Rectal smooth muscle tissue (tissue), 1 donor: Measurements from ENCODE around the gene NCOA1.

Experiments
- H3K27ac ChIP-seq: one replicate; pipeline ENCODE4 v1.7.0; 2013; ENCODE audit warnings: low read depth, low read length, inconsistent platforms
- H3K27me3 ChIP-seq: one replicate; pipeline ENCODE4 v1.7.0; 2013; ENCODE audit warnings: low read length; ENCODE audit not compliant: control insufficient read depth, insufficient read depth
- H3K36me3 ChIP-seq: one replicate; pipeline ENCODE4 v1.7.0; 2013; ENCODE audit warnings: low read length; ENCODE audit not compliant: control insufficient read depth, insufficient read depth
- H3K4me1 ChIP-seq: one replicate; pipeline ENCODE4 v1.7.0; 2013; ENCODE audit warnings: low read length; ENCODE audit not compliant: control insufficient read depth, insufficient read depth
- H3K4me3 ChIP-seq: one replicate; pipeline ENCODE4 v1.7.0; 2013; ENCODE audit warnings: low read length
- H3K9ac ChIP-seq: one replicate; pipeline ENCODE4 v1.7.0; 2013; ENCODE audit warnings: low read length

Gene NCOA1

DNA sequence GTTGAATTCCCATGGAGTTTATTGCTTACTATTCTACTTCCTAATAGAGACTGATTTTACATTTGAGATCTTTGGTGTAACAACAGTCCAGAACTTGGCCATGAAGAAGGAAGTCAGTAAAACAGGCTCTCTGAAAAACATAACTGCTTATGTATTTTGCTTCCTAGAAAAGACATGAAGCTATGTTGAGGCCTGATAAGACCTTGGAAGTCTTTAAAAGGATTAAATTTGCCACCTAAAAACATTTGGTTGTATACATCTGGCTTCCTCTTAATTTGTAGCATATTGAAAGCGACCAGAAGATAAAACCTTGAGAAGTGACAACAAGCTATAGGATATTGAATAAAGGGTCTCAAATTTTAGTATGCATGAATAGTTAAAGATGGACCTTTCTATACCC, 265.7 kb downstream of the NCOA1 start:
- H3K4me1 ChIP-seq, result no peaks in the 10 kb centered on the region
- peaks cover 17% of the 10 kb centered on the region for H3K36me3 ChIP-seq
- H3K27me3 ChIP-seq, result no peaks in the 10 kb centered on the region
- no peak overlapping the region for H3K4me3 ChIP-seq
- no peak overlapping the region for H3K27ac ChIP-seq
- H3K9ac ChIP-seq, result no peak overlapping the region

DNA sequence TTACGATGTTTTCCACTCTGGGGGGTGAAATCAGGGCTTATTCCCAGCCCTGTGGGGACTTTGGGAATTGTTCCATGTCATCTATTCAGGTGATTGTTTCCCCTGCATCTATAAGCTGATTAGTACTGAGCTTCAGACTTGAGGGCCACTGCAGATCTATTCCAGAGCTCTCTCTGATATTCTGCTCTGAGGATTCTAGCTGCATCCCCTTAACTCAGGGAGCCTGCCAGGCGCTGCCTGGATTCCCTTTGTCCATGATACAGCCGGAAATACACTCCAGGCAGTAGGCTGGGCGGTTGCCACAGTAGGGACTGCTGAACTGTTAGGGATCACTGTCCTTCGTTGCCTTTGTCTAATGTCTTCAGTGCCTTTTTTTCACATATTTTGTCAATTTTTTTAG, 270.8 kb downstream of the NCOA1 start:
- no peak overlapping the region for H3K4me3 ChIP-seq
- no peak overlapping the region for H3K9ac ChIP-seq
- H3K27me3 ChIP-seq, result no peaks in the 10 kb centered on the region
- peaks cover 20% of the 10 kb centered on the region for H3K36me3 ChIP-seq
- H3K4me1 ChIP-seq, result no peaks in the 10 kb centered on the region
- H3K27ac ChIP-seq, result no peak overlapping the region

DNA sequence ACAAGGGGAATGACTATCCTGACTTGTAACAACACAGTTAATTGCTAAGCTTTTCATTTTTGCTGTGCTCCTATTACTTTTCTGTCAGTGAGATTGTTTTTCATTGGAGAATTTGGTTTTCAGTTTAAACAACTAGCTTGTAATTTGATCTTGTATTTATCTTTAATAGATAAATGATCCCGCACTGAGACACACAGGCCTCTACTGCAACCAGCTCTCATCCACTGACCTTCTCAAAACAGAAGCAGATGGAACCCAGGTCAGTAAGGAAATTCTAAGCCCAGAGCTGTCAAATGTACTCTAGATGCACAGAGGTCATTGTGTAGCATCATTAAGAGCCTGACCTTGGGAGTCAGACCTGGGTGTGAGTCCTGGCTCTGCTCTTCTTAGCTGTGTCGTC, 271.5 kb downstream of the NCOA1 start:
- Histone ChIP-seq H3K27me3 (no peaks in the 10 kb centered on the region), H3K27ac (no peak overlapping the region), H3K4me3 (no peak overlapping the region), H3K36me3 (peaks cover 17% of the 10 kb centered on the region), H3K9ac (no peak overlapping the region), H3K4me1 (no peaks in the 10 kb centered on the region)

DNA sequence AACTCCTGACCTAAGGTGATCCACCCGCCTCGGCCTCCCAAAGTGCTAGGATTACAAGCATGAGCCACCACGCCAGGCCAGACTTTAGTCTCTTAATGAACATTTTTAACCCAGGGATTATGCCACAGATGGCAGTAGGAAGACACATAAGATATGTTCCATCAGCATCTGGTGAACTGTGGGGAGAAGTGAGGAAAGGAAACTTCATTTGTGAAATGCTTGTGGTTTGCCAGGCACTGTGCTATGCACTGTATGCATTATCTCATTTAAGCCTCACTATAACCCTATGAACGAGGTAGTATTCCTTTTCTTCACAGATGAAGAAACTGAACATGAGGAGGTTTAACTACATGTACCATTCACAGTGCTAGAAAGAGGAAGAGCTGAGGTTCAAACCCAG, 272.8 kb downstream of the NCOA1 start:
- H3K36me3 ChIP-seq, result peaks cover 16% of the 10 kb centered on the region
- H3K27me3 ChIP-seq, result no peaks in the 10 kb centered on the region
- H3K9ac ChIP-seq, result no peak overlapping the region
- H3K27ac ChIP-seq, result no peak overlapping the region
- H3K4me3 ChIP-seq, result no peak overlapping the region
- no peaks in the 10 kb centered on the region for H3K4me1 ChIP-seq

DNA sequence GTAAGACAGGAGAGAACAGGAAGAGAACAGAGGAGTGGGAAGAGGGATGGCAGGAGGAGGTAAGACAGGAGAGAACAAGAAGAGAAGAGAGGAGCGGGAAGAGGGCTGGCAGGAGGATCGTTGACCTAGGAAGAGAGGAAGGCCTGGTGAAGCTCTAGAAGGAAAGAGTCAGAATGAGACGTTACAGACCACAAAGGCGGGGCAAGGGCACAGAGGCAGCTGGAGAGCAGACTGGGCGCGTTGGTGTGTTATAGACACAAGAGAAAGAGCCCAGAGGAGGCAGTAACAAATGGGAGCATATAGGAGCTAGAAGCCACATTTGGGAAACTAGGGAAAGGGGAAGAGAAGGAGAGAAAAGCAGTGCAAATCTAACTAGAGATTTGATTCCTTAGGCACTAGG, 275.6 kb downstream of the NCOA1 start:
- Histone ChIP-seq H3K36me3 (peaks cover 16% of the 10 kb centered on the region), H3K4me3 (no peak overlapping the region), H3K27me3 (no peaks in the 10 kb centered on the region), H3K4me1 (no peaks in the 10 kb centered on the region), H3K27ac (no peak overlapping the region), H3K9ac (no peak overlapping the region)

DNA sequence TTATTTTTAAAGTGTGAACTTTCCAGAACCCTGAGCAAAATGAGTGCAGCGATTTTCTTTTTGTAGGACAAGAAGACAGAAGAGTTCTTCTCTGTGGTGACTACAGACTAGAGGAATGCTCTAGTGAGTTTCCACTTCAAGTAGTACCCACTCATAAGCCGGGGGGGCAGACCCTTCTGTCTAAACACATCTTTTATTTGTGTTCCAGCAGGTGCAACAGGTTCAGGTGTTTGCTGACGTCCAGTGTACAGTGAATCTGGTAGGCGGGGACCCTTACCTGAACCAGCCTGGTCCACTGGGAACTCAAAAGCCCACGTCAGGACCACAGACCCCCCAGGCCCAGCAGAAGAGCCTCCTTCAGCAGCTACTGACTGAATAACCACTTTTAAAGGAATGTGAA, 277.0 kb downstream of the NCOA1 start:
- peaks cover 9% of the 10 kb centered on the region for H3K36me3 ChIP-seq
- no peak overlapping the region for H3K27ac ChIP-seq
- H3K4me3 ChIP-seq, result no peak overlapping the region
- H3K27me3 ChIP-seq, result no peaks in the 10 kb centered on the region
- H3K4me1 ChIP-seq, result no peaks in the 10 kb centered on the region
- no peak overlapping the region for H3K9ac ChIP-seq

DNA sequence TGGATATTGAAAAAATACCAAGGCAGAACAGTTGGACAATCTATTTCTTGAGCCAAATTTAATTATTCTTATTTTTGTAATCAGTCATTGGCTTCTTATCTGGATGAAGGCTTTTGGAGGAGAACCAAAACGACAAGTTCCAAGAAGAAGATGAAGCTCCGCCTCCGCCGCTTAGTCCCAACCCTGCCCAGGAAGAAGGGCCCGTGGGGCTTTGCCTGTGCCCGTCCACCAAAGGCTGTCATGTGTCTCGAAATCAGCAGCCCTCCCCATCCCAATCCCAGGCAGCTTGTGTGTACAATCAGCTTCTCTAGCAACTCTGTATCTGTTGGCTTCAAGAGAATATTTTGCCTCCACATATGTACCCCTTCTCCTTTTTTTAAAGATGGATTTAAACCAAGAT, 277.5 kb downstream of the NCOA1 start:
- H3K27ac ChIP-seq, result no peak overlapping the region
- H3K27me3 ChIP-seq, result no peaks in the 10 kb centered on the region
- peaks cover 9% of the 10 kb centered on the region for H3K36me3 ChIP-seq
- no peak overlapping the region for H3K4me3 ChIP-seq
- H3K9ac ChIP-seq, result no peak overlapping the region
- no peaks in the 10 kb centered on the region for H3K4me1 ChIP-seq

DNA sequence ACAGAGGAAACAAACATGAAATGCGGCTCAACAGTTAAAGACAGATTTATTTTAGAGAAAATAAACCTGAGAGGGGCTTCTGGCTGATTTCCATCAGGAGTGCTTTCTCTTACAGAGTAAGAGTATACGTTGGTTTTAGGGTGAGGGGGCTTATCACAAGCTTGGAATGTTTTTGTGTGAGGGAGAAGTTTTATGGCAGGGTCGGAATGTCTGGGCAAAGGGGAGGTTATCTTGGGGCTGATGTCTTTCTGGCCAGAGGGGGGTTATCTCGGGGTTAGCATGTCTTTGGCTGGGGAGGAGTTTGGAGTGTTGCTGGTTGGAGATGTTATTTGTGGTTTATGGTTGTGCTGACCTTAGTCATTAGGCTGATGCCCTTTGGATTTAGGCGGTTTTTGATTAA, 280.0 kb downstream of the NCOA1 start:
- H3K4me1 ChIP-seq, result no peaks in the 10 kb centered on the region

DNA sequence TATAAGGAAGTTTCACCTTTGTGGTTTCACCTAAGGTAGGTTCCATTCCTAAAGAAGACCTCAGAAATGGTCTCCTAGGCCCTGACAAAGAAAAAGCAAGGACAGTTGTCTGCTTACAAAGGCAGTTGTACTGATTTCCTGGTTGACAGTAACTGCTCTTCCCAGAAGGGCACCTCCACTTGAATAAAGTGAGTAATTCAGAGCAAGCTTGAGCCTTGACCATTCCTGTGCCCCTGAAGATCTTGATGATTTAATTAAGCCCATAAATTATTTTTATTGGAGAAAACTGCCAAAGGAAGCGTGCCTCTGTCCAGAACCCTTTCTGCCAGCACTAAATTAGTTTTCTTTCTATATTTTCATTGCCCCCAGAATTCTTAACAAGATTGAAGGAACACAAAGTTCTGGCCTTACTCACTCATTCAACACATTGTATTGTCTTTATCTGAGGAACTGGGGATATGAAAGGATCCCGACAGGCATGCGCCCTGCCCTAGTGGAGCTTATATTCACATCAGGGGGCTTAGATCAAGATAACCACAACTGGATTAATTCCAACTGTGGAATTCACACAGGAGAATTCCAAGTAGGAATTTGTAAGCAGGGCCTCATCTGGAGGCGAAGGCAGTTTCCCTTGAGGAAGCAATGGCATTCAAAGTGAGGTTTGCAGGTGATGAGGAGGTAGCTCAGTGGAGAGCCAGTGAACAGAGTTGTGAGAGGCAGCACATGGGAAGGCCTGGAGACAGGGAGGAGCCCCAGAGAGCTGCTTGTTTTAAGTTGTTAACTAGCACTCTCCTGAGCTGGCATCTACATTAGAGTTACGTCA, 280.9 kb downstream of the NCOA1 start:
- H3K36me3 ChIP-seq, result peaks cover 3% of the 10 kb centered on the region
- H3K27me3 ChIP-seq, result no peaks in the 10 kb centered on the region
- no peak overlapping the region for H3K9ac ChIP-seq
- no peak overlapping the region for H3K4me3 ChIP-seq
- no peaks in the 10 kb centered on the region for H3K4me1 ChIP-seq
- no peak overlapping the region for H3K27ac ChIP-seq

More for the DNA sequence above, 280.0 kb downstream of the NCOA1 start:
- H3K9ac ChIP-seq, result no peak overlapping the region
- no peak overlapping the region for H3K27ac ChIP-seq
- no peaks in the 10 kb centered on the region for H3K27me3 ChIP-seq
- no peak overlapping the region for H3K4me3 ChIP-seq
- peaks cover 3% of the 10 kb centered on the region for H3K36me3 ChIP-seq

DNA sequence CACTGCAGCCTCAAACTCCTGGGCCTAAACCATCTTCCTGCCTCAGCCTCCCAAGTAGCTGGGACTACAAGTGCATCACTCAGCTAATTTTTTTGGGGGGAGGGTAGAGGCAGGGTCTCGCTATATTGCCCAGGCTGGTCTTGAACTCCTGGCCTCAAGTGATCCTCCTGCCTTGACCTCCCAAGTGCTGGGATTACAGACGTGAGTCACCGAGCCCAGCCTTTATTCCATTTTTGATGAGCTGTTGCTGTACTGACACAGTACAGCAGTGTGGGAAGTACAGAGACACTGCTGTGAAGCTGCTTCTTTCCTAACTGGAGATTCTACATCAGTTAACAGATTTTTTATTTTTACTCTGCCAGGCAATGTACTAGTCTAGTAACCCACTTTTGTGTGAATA, 283.3 kb downstream of the NCOA1 start:
- Histone ChIP-seq H3K27me3 (no peaks in the 10 kb centered on the region), H3K27ac (no peak overlapping the region), H3K4me3 (no peak overlapping the region), H3K36me3 (no peaks in the 10 kb centered on the region), H3K9ac (no peak overlapping the region), H3K4me1 (no peaks in the 10 kb centered on the region)

DNA sequence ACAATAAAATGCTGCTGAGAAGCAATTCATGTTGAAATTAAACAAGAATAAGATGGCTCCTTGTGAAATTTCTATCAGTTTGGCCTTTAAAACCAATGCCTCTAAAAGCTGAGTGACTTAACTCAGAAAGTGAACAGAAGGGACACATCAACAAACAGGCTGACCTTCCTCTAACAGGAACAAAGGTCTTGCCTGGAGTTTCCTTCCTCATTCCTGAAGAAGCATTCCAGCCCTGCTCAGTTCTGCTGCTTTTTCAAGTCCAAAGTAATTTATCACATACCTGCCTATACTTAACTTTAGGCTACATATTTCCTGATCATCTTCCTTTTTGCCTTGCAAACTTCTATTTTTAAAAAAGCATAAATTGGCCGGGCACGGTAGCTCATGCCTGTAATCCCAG, 288.1 kb downstream of the NCOA1 start:
- no peaks in the 10 kb centered on the region for H3K27me3 ChIP-seq
- H3K36me3 ChIP-seq, result no peaks in the 10 kb centered on the region
- no peak overlapping the region for H3K27ac ChIP-seq
- no peak overlapping the region for H3K4me3 ChIP-seq
- H3K4me1 ChIP-seq, result no peaks in the 10 kb centered on the region
- no peak overlapping the region for H3K9ac ChIP-seq

DNA sequence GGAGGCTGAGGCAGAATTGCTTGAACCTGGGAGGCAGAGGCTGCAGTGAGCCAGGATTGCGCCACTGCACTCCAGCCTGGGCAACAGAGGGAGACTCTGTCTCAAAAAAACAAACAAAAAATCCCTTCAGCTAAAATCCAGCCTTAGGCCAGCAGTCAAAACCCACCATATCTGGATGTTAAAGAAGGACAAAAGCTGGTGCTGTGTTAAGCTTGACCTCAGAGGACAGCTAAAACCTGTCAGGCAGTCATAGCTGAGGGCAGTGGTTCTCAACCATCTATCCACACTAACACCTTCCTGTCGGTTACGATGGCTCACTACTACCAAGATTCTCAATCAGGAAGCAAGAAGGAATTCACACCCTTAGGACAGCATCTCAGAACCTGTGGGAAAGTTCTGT, 292.6 kb downstream of the NCOA1 start:
- Histone ChIP-seq H3K27ac (no peak overlapping the region), H3K27me3 (no peaks in the 10 kb centered on the region), H3K4me1 (no peaks in the 10 kb centered on the region), H3K36me3 (no peaks in the 10 kb centered on the region), H3K9ac (no peak overlapping the region), H3K4me3 (no peak overlapping the region)

DNA sequence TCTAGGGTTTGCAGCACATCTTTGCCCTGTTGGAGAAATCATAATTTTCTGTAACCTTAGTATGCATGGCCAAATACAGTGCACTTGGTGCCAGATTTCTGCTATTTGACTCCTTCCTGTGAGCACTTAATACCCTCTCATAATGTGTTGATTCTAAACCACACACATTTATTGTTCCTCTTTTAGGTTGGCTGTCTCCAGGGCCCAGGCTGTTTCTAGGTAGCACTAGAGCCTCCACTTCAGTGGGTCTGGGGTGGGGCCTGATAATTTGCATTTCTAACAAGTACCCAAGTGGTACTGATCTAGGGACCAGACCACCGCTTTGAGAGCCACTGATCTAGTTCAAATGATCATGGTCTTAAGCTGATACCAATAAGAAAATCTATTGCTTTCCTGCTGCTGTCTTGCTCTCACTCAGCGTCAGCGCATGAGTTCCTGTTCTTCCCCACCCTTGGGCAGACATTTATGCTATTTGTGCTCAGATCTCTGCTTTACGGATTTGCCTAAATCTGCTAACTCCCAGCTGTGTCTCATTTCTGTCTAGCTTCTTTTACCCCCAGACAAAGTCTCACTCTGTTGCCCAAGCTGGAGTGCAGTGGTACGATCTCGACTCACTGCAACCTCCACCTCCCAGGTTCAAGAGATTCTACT, 294.7 kb downstream of the NCOA1 start:
- Histone ChIP-seq H3K4me1 (no peaks in the 10 kb centered on the region), H3K27ac (no peak overlapping the region), H3K4me3 (no peak overlapping the region), H3K9ac (no peak overlapping the region), H3K36me3 (no peaks in the 10 kb centered on the region), H3K27me3 (no peaks in the 10 kb centered on the region)
